A549 (cell line): ENCODE measurements around the gene GRIA1. TPM values are rescaled to one million over a fixed set of nuclear protein-coding genes. Genes with fewer than 3 reads are reported as not detected.
"Not testable (repeated sequence)": the region's sequence is repeated elsewhere in the genome, so short reads cannot be mapped to it uniquely, and the experiment has no call there.

Experiments
- ATAC-seq, 2 experiments: fragments of 200-7000 bp in 1 of 2; fragments of >200 bp in 1 of 2; cut with Nextera tagmentation in 1 of 2; cut with Tn5 transposase in 1 of 2; 3 replicates each; pipeline versions ENCODE4 v1.8.0 to v1.9.1; 2018 to 2020; ENCODE audit warnings: mild to moderate bottlenecking in 1 of 2, moderate library complexity in 1 of 2
- CTCF ChIA-PET: fragments of 300-600 bp; sonication (Branson Sonifier 250); formaldehyde crosslinking; extraction: SDS; loops from one replicate; lab custom pipeline; 2021; ENCODE audit warnings: antibody characterized with exemption, inconsistent platforms; lab: Yijun Ruan, JAX
- POLR2A ChIA-PET: fragments of 350-600 bp; formaldehyde crosslinking; extraction: SDS; loops from one replicate; lab custom pipeline; 2021; ENCODE audit warnings: antibody characterized with exemption, inconsistent platforms; lab: Yijun Ruan, JAX
- DNase-seq, 2 experiments: peaks; one replicate each; pipeline versions ENCODE4 v3.0.0 to v3.0.0-alpha.2; 2011 to 2016; ENCODE audit warnings: low read depth in 1 of 2, low spot score in 1 of 2
- FAIRE-seq: peaks from 2 replicates; lab custom pipeline; 2011; peaks lifted over from hg19 to GRCh38; lab: Jason Lieb, UNC
- H3K27ac ChIP-seq, 2 experiments: fragments of >200 bp; sonication (Bioruptor Twin); formaldehyde crosslinking; 3 replicates each; pipeline ENCODE4 v1.5.1; 2016 to 2017
- H3K4me1 ChIP-seq: fragments of >200 bp; sonication (Bioruptor Twin); formaldehyde crosslinking; 3 replicates; pipeline ENCODE4 v1.6.1; 2016
- H3K4me2 ChIP-seq: fragments of >200 bp; sonication (Bioruptor Twin); formaldehyde crosslinking; 3 replicates; pipeline ENCODE4 v1.6.1; 2016
- H3K4me3 ChIP-seq: fragments of >200 bp; sonication (Bioruptor Twin); formaldehyde crosslinking; 3 replicates; pipeline ENCODE4 v1.5.1; 2016
- H3K9me3 ChIP-seq: fragments of >200 bp; sonication (Bioruptor Twin); formaldehyde crosslinking; 3 replicates; pipeline ENCODE4 v1.6.1; 2016
- ATOH8 ChIP-seq: fragments of 250-450 bp; sonication (Bioruptor Pico); IDR thresholded peaks from 2 replicates; pipeline ENCODE4 v1.5.0; 2020; ENCODE audit warnings: low read depth, mild to moderate bottlenecking, moderate library complexity
- CBX2 ChIP-seq: fragments of 200-600 bp; sonication (generic); IDR thresholded peaks from 2 replicates; pipeline ENCODE4 v1.6.1; 2016; ENCODE audit warnings: low read depth, mild to moderate bottlenecking, borderline replicate concordance
- CHD4 ChIP-seq: fragments of 200-600 bp; sonication (generic); IDR thresholded peaks from 2 replicates; pipeline ENCODE4 v1.6.1; 2016; ENCODE audit warnings: antibody characterized with exemption, mild to moderate bottlenecking, borderline replicate concordance
- E2F6 ChIP-seq: IDR thresholded peaks from 2 replicates; pipeline ENCODE4 v1.6.1; 2012; ENCODE audit warnings: low read depth, borderline replicate concordance
- EHF ChIP-seq: fragments of 250-450 bp; sonication (Bioruptor Pico); IDR thresholded peaks from 2 replicates; pipeline ENCODE4 v1.5.0; 2020; ENCODE audit warnings: mild to moderate bottlenecking
- EHMT2 ChIP-seq: fragments of 200-600 bp; sonication (generic); IDR thresholded peaks from 2 replicates; pipeline ENCODE4 v1.6.1; 2016; ENCODE audit warnings: antibody characterized with exemption, low read depth, mild to moderate bottlenecking, moderate library complexity
- FOSB ChIP-seq: fragments of 250-450 bp; sonication (Bioruptor Pico); IDR thresholded peaks from 2 replicates; pipeline ENCODE4 v1.5.0; 2020; ENCODE audit warnings: mild to moderate bottlenecking, moderate library complexity
- FOSL2 ChIP-seq, 2 experiments: fragments of 450-650 bp in 1 of 2; fragments of >200 bp in 1 of 2; sonication (Bioruptor Twin) in 1 of 2; formaldehyde crosslinking; IDR thresholded peaks; 2 replicates each; pipeline versions ENCODE4 v1.5.0 to v1.6.1; 2016 to 2020; ENCODE audit warnings: mild to moderate bottlenecking in 1 of 2, moderate library complexity in 1 of 2
- HOXB13 ChIP-seq: fragments of 250-450 bp; sonication (Bioruptor Pico); IDR thresholded peaks from 2 replicates; pipeline ENCODE4 v1.5.0; 2020; ENCODE audit warnings: low read depth, mild to moderate bottlenecking, moderate library complexity
- HOXB5 ChIP-seq: fragments of 250-450 bp; sonication (Bioruptor Pico); IDR thresholded peaks from 2 replicates; pipeline ENCODE4 v1.5.0; 2020; ENCODE audit warnings: mild to moderate bottlenecking, moderate library complexity
- JUN ChIP-seq, 2 experiments: fragments of >200 bp; sonication (Bioruptor Twin); formaldehyde crosslinking; IDR thresholded peaks; 2 replicates in 1 of 2; 3 replicates in 1 of 2; pipeline ENCODE4 v1.6.1; 2016 to 2017
- KDM5A ChIP-seq: fragments of 200-600 bp; sonication (generic); IDR thresholded peaks from 2 replicates; pipeline ENCODE4 v1.6.1; 2016; ENCODE audit warnings: antibody characterized with exemption, mild to moderate bottlenecking
- MYC ChIP-seq: IDR thresholded peaks from 2 replicates; pipeline ENCODE4 v1.6.1; 2012; ENCODE audit warnings: mild to moderate bottlenecking, inconsistent platforms, low read length, improper control_type of control experiment, borderline replicate concordance
- POLR2AphosphoS2 ChIP-seq: conservative IDR thresholded peaks from 2 replicates; pipeline ENCODE4 v1.6.1; 2012; ENCODE audit warnings: low read length, improper control_type of control experiment, inconsistent platforms
- SMC3 ChIP-seq: fragments of >200 bp; sonication (Bioruptor Twin); formaldehyde crosslinking; IDR thresholded peaks from 3 replicates; pipeline ENCODE4 v1.6.1; 2018; ENCODE audit warnings: inconsistent platforms
- TP53 ChIP-seq: fragments of 250-450 bp; sonication (Bioruptor Pico); IDR thresholded peaks from 2 replicates; pipeline ENCODE4 v1.5.0; 2021; ENCODE audit warnings: mild to moderate bottlenecking, moderate library complexity
- USF2 ChIP-seq: fragments of 450-650 bp; IDR thresholded peaks from 2 replicates; pipeline ENCODE4 v1.6.1; 2014; ENCODE audit warnings: antibody characterized with exemption
- WGBS: methylation state at CpG from one replicate; pipeline ENCODE4 v1.1.6; 2017; ENCODE audit errors: missing lambda C conversion rate; 5-methylcytosine and 5-hydroxymethylcytosine counted together
- polyA plus RNA-seq, 4 experiments: library from polyadenylated mRNA; depleted of rRNA in 3 of 4; stranded (reverse); fragments of >200 nt; fragmentation: RNase III in 1 of 4; extraction: RNeasy Plus Mini Kit Qiagen cat#74134 plus additional on column Dnase treatment in 1 of 4; gene quantifications; 2 replicates in 3 of 4; 3 replicates in 1 of 4; pipeline ENCODE4 v1.2.3, GENCODE V29; 2011 to 2017

The GRIA1 gene
- polyA plus RNA-seq, 2 of the 4 experiments (the other 2 are of a cell fraction): not detected

- WGBS: 3% methylated on average over 2 of the region's 2 CpGs
- DNase-seq: peak; percentile 31 to 62
- CTCF ChIA-PET: no interaction called here
- H3K4me2 ChIP-seq: peak overlapping the region; percentile 63
- no peaks in the 10 kb centered on the region for H3K9me3 ChIP-seq
- no peak overlapping the region for H3K27ac ChIP-seq
- TF ChIP-seq USF2 (peak; percentile 79), MYC (no peak)
- ATAC-seq: peak; percentile 76 to 95; a peak in 3 of 6 replicates
- POLR2A ChIA-PET: no interaction called here
- no peak overlapping the region for H3K4me3 ChIP-seq
- peak; percentile 88 for FAIRE-seq
- H3K4me1 ChIP-seq: no peaks in the 10 kb centered on the region
These were observed 341.5 kb downstream of the GRIA1 start for GRCh38 chr5:153831973-153832372.

- CTCF ChIA-PET: no interaction called here
- WGBS: 9% methylated on average over 4 of the region's 4 CpGs
- Histone ChIP-seq H3K27ac (no peak overlapping the region), H3K9me3 (no peaks in the 10 kb centered on the region), H3K4me2 (no peak overlapping the region), H3K4me1 (no peaks in the 10 kb centered on the region), H3K4me3 (no peak overlapping the region)
- DNase-seq (no peak), FAIRE-seq (no peak), ATAC-seq (no peak)
- POLR2A ChIA-PET: no interaction called here
- no peak for TF ChIP-seq KDM5A
- TF ChIP-seq EHMT2: no peak
- no peak for TF ChIP-seq TP53 (CRISPR knock-in tag)
- TF ChIP-seq SMC3: no peak
- TF ChIP-seq JUN (IDR thresholded peaks at IDR 0.05): no peak
- no peak for TF ChIP-seq HOXB13
- TF ChIP-seq ATOH8 (CRISPR knock-in tag): no peak
- TF ChIP-seq POLR2AphosphoS2: no peak
- TF ChIP-seq CHD4: no peak
- TF ChIP-seq EHF: no peak
- no peak for TF ChIP-seq HOXB5 (CRISPR knock-in tag)
- no peak for TF ChIP-seq FOSB (CRISPR knock-in tag)
- no peak for TF ChIP-seq CBX2
- TF ChIP-seq E2F6: no peak
These were observed 345.5 kb downstream of the GRIA1 start for GRCh38 chr5:153835891-153836515.

- CTCF ChIA-PET: interaction anchor here (1.6 kb wide), 1 partner anchor 10 kb away, joined by 4 read pairs; no protein-coding TSS in a partner anchor
- not testable (repeated sequence) for DNase-seq
- 0% methylated on average over 6 of the region's 6 CpGs for WGBS
These were observed 359.0 kb downstream of the GRIA1 start for GRCh38 chr5:153849303-153850113.

More at GRCh38 chr5:153849303-153850113, 359.0 kb downstream of the GRIA1 start:
- H3K27ac ChIP-seq; POLR2A ChIA-PET; H3K4me3 ChIP-seq; H3K4me1 ChIP-seq; H3K9me3 ChIP-seq; ATAC-seq; H3K4me2 ChIP-seq; FAIRE-seq; TF ChIP-seq FOSL2 (IDR thresholded peaks at IDR 0.05): not testable (repeated sequence)
- peak; percentile 28; the same call in 1 of the 2 replicates for TF ChIP-seq FOSL2 (CRISPR knock-in tag; IDR thresholded peaks at IDR 0.05)
